SIG-M5 (cell line): ENCODE results near the gene ZKSCAN1.

Source experiments
- DNase-seq: peaks from one replicate; lab custom pipeline; 2025; lab: John Stamatoyannopoulos, UW

Gene ZKSCAN1

DNA sequence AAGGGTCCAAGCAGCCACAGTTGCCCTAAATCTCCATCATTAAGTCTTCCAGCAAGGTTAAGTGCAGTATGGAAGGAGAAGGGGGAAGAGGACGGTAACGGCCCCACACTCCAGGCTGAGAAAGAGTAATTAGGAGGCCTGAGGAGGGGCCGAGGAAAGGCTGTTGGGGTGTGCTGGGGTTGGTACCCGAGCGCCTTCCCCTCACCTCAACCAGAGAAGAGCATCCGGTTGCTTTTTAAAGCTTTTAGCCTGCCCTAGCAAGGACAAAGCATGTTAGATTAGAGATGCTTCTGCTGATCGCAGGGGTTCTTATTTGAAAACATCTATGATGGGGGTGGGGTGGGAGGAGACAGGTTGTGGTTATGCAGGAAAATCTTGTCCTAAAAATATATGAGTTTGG is 25.2 kb downstream of the ZKSCAN1 start:
- DNase-seq = no peak

DNA sequence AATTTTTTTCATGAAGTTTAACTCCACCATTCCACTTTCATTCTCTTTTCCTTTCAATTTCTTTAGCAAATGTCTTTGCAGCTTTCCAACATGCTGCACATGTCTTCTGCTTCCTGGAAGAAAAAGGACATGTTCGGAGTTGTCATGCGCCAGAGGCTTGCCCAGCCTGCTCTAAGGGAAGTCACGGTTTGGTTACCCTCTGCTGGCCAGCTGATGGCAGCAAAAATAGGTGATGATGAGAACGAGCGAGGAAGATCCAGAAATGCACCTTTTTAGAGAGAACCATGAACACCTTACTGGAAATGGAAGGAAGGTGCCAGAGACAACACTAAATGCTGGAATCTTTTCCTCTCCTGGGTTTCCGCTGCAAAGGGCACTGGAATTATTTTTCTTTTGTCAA is 29.3 kb downstream of the ZKSCAN1 start:
- no peak for DNase-seq

DNA sequence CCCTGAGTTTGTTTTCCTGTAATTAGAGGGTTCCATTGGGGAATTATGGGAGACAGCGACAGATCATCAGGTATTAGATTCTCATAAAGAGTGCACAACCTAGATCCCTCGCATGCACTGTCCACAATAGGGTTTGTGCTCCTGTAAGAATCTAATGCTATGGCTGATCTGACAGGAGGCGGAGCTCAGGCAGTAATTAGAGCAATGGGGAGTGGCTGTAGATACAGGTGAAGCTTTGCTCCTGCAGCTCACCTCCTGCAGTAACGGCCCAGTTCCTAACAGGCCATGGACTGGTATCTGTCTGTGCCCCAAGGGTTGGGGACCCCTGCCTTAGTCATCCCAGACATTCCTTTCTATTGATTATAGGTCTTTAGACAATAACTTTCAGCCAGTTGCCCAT is 33.3 kb downstream of the ZKSCAN1 start:
- DNase-seq = no peak

DNA sequence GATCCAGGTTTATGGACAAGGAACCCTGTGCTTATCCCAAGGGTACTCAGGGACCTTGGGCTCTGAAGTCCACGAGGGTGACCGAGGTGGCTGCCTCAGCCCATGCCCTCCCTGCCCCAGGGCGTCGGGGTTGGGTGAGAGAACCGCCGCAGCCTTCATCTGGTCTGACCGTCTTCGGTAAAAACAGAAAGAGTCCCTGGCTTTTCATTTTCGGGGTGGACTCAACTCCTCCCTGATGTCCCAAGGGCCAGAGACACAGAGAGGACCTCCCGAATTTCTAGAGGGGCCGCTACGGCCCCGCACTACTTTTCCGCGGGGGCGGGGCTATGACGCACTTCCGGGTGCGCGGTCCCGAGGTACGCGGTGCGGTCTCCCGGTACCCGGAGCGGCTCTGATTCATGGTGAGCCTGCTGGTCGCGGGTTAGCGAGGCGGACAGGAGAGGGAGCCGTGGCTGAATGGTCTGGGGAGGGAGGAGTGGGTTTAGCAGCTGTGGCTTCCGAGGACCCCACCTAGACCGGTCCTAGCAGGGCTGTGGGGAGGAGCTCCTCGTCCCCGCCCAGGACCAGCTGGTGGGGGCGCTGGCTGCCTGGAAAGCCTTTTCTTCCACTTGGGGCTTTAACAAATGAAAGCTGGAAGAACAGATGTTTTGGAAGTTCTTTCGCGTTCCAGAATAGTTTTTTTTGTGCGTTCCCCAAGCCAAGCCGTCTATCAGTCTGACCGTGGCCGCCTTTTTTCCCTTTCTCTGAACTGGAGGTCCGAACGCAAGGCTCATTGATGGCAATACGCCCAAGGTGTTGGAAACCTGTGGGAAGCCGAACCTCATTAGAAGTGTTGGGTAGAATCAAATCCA is 34.3 kb downstream of the ZKSCAN1 start, which contains the start of gene ZSCAN21:
TSS of gene ZSCAN21 (plus strand) at position 334 of the 851 bp plus-strand sequence. CDS start 7,233 bp downstream, outside the sequence.
- no peak for DNase-seq

DNA sequence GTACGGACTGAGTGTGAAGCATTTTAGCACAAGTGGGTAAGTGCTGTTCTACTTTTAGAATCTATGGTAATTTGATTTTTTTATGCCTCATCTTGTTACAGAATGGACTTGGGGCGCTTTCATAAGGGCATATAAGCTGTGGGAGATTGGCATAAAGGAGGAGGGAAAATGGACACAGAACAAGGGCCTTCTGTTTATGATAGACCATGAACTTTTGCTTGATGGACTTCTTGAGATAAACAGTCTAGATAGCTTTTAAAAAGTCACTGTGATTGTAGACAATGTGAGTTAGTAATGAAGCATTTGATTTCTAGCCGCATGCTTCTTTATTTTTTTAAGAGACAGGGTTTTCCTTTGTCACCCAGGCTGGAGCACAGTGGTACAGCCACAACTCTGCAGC is 36.2 kb downstream of the ZKSCAN1 start:
- DNase-seq = no peak

DNA sequence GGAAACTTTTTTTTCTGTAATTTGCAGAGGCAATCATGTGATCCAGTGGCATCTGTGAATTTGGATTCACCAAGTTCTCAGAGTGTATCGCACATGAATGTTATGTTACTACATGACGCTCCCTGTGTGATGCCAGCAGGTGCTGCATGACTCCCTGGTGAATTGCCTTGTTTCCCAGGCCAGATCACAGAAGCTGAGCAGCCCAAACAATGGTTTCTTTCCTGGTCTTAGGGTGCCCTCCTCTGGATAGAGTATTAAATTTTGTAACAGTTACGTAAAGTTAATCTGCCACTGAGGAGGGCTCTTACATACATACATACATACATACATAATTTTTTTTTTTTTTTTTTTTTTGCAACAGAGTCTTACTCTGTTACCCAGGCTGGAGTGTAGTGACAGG is 37.8 kb downstream of the ZKSCAN1 start:
- no peak for DNase-seq

DNA sequence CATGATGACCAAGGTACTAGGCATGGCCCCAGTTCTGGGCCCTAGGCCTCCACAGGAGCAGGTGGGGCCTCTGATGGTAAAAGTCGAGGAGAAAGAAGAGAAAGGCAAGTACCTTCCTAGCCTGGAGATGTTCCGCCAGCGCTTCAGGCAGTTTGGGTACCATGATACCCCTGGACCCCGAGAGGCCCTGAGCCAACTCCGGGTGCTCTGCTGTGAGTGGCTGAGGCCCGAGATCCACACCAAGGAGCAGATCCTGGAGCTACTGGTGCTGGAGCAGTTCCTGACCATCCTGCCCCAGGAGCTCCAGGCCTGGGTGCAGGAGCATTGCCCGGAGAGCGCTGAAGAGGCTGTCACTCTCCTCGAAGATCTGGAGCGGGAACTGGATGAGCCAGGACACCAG is 41.6 kb downstream of the ZKSCAN1 start:
- DNase-seq = no peak

DNA sequence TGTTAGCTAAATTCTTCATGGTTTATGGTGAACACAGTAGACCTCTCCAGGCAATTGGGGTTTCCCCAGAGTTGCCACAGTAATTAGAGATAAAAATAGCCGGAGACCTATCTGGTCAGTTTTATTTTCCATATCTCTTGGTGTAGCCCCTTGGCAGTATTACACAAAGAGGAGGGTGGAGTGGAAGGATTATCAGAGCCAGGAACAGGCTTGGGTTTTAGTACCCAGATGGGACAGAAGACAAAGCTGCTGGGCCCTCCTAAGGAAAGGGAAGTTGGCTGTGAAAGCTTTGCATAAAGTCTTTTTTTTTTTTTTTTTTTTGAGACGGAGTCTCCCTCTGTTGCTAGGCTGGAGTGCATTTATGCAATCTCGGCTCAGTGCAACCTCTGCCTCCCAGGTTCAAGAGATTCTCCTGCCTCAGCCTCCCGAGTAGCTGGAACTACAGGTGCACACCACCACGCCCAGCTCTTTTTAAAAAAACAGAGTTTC is 43.9 kb downstream of the ZKSCAN1 start:
- no peak for DNase-seq

DNA sequence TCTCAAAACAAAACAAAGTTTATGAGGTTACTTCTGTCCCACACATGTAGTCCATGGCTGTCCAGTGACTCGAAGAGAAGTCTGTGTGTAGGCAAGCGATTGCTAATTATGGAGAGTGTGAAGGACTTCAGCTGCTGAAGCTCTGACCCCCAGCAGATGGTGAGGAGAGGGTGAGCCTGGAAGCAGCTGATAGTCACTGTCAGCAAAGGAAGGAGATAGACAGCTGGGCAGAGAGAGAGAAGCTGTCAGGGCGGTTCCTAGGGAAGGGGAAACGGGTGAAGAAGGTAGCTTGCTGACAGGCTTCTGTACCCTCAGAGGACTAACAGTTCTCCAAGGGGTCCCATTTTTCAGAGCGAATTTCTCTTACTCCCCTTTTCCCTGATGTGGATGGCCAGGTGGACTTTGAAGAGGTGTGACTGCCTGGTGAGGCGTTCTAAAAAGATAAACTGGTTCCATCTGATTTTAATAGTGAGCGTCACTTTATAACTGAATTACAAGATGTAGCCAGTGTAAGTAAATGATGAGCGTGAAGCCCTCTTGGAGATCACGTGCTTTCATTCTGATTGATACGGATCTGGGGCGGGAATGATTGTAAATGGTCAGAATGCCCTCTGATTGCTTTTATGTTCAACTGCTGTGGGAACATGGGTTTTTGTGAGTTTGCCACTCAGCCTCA is 46.3 kb downstream of the ZKSCAN1 start:
- DNase-seq = no peak

DNA sequence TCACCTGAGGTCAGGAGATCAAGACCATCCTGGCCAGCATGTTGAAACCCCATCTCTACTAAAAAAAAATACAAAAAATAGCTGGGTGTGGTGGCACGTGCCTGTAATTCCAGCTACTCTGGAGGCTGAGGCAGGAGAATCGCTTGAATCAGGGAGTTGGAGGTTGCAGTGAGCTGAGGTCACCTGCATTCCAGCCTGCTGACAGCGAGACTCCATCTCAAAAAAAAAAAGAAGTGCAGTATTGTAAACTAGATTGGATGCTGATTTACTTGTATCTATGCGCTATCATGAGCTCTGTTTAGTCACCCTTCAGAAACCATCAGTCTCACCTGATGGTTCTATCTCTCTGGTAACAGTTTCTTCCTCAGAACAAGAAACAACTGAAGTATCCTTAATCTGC is 48.0 kb downstream of the ZKSCAN1 start:
- DNase-seq = no peak

DNA sequence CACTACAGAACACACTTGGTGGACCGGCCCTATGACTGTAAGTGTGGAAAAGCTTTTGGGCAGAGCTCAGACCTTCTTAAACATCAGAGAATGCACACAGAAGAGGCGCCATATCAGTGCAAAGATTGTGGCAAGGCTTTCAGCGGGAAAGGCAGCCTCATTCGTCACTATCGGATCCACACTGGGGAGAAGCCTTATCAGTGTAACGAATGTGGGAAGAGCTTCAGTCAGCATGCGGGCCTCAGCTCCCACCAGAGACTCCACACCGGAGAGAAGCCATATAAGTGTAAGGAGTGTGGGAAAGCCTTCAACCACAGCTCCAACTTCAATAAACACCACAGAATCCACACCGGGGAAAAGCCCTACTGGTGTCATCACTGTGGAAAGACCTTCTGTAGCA is 48.8 kb downstream of the ZKSCAN1 start:
- no peak for DNase-seq

DNA sequence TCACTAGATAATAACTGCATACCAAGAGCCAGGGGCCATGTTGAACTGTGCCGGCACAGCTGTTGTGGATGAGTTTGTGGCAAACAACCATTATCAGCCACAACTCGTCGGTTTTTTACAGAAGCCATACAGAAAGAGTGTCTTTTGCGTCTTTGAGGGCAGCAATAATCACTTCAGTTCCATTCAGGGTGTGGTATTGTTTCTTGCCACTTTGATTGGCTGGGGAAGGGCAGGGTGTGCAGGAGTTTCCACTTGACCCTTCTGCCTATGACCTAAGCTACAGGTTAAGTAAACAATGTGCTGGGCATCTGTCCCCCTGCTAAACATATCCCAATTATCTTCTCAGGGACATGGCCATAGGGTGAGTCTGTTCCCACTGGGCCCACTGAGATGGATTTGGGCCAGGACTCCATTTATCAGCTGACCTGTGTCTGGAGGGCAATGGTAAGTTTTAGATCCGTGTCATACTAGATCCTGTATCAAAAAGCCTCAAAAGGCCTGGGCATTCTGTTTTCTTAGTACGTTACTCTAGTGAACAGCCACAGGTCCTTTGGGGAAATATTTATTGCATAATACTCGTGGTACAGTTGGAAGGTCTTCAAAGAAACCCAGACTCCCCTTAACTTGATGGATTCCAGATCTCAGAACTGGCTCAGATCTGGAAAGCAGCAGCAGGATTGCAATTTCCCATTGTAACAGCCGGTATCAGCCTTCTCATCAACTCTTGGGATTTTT is 50.2 kb downstream of the ZKSCAN1 start:
- DNase-seq = no peak

DNA sequence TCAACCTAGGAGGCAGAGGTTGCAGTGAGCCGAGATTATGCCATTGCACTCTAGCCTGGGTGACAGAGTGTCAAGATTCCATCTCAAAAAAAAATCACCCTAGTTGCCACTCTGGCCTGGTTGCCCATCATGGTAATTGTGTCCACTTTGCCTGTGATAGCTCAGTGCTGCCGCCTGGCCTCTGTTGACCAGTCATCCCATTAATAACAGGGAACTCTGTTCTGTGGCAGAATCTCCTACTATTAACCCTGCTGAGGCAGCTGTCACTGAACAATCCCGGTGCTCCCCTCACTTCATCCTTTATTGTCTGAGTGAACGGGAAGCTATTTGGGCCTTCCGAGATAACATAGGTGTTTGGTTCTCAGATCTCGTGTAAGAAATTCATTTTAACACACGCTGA is 51.6 kb downstream of the ZKSCAN1 start:
- DNase-seq = no peak

DNA sequence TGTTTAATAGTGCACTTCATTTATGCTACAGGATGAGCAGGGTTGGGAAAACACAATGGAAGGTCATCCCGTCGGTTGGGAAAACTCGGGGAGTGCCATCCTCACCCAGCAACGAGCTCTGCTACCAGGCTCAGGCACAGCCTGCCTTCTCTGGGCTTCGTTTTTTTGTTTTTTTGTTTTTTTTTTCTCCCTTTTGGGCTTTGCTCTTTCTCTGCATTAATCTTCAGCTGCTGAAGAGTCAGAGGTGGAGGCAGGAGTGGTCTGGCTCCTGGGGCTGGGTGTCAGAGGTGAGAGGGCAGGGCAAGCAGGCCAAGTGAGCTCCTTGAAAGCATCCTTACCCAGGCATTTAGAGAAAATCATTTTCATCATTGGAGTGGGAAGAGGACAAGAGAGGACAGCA is 54.6 kb downstream of the ZKSCAN1 start:
- DNase-seq = no peak

DNA sequence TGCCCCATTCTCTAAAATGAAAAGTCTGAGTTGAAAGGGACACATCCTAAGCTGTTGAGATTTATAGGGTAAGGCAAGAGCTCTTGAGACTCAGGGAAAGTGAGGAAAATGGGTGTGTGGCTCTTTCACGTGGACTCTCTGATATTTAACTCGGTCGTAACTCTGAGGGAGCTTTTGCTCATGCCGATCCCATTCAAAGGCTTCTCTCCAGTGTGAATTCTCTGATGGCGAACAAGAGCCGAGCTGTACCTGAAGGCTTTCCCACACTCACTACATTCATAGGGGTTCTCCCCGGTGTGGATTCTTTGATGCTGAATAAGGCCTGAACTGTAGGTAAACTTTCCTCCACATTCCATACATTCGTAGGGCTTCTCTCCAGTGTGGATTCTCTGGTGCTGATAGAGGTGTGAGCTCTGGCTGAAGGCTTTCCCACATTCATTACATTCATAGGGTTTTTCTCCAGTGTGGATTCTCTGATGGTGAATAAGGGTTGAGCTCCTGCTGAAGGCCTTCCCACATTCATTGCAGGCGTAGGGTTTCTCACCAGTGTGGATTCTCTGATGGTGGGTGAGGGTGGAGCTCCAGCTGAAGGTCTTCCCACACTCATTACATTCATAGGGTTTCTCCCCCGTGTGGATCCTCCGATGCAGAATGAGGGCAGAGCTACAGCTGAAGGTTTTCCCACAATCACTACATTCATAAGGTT is 55.8 kb downstream of the ZKSCAN1 start:
- DNase-seq = no peak

DNA sequence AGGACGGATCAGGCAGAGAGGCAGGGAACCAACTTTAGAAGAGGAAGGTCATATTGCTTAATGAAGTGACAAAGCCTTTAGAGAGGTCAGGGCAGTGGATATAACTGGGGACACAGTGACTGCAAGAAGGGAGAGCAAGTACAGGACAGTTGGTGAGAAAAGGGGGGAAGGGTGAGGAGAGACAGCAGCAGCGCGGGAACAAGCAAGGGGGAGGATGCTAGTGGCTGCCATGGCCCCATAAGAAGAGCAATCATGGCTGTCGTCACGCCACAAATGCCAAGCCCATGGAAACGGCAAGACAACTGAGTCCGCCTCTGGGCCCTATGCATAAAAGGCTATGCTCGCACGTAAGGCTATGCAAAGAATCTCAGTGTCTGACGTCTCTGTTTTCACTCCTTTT is 57.1 kb downstream of the ZKSCAN1 start:
- no peak for DNase-seq

DNA sequence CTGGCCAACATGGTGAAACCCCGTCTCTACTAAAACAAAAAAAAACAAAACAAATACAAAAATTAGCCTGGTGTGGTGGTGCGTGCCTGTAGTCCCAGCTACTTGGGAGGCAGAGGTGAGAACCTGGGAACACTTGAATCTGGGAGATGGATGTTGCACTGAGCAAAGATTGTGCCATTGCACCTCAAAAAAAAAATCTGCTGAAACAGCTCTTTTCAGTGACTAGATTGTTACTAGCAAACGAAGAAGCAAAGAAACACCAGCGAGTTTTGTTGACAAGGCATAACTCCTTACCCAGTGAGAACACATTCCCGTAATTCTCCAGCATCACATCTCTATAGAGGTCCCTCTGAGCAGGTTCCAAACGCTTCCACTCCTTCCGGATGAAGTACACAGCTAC is 59.4 kb downstream of the ZKSCAN1 start:
- no peak for DNase-seq

DNA sequence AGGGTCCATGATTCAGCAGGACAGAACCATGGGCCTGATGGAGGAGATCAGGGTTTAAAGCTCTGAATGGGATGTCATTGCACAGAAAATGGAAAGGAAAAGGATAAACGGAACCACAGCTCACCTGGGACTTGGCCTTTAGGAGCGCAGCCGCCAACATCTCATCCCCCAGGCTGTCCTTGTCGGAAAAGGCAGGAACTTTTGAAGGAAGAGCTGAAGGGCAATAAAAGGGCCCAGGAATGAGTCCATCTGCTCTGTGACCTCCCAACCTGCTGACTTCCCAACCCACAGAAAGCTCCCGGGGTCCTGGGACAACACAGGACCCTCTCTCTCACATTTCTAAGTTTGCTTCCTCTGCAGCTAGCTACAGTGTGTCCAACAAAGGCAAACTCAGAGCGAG is 60.0 kb downstream of the ZKSCAN1 start:
- no peak for DNase-seq

DNA sequence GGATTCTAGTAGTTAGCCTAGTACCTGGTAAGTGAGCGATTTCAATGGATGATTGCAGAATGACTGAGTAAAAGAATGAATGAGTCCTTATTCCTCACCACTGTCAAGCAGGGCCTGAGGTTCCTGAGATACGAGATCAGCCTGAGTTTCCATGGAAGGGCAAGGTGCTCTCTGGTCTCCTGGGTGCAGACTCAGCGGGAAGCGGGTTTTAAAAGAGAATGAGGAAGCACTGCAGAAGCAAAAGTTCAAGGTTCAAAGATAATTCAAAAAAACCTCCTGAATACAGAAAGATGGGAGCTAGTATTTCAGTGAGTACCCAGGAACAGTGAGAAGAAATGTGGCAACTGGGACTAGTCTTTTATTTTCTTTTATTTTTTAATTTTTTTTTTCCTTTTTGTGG is 61.8 kb downstream of the ZKSCAN1 start:
- no peak for DNase-seq

DNA sequence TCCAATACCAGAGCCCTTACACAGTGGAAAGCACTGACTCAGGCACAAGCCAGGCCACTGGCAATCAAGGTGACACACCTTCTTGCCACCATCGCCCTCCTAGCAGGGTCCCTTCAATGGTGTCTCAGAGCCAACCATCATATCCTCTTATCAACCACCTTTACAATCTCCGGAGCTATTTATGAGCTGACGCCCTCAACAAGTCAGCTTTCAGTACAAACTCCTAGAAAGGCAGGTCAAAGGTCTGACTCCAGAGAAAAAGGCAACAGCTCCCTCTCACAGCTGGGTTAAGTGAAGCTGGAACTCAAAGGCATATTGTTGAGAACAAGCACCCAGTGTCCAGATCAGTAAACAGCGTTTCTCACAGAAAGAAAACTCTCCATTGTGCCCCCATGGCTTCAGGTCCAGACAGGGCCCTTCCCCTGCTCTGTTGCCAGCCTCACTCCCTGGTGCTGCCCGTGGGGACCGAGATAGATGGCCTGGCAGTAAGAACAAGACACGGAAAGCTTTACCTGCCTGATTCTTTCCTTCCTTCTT is 63.7 kb downstream of the ZKSCAN1 start:
- DNase-seq = no peak

DNA sequence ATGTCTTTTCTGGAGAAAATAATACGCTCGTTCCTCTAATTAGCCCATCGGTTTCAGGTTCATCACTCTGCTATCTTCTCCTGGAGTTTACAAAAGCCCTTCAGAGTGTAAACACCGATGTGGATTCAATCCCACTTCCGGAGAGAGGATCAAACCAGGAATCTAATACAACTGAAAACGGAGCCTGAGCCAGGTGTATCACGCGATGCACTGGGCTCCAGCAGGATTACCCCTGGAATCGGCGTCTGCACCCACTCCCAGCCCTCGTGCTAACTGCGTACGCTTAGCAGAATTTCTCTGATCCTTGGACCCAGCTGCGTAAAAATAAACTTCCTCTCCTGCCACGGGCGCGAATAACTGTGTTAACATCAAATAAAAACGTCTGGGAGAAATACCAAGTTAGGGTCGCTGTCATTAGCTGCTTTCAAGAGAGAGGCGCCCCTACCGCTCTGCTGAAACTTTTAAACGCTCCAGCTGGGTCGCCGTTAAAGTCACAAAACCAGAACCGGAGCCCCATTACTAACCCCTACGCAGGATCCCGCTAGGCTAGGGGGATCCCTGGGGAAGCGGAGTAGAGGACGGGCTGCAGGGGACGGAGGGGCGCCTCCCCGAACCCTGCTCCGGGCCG is 65.6 kb downstream of the ZKSCAN1 start:
- no peak for DNase-seq
